Measurements from ENCODE around the gene SSTR4.
"Not testable (repeated sequence)": the region's sequence is repeated elsewhere in the genome, so short reads cannot be mapped to it uniquely, and the experiment has no call there.

Gene SSTR4, protein sequence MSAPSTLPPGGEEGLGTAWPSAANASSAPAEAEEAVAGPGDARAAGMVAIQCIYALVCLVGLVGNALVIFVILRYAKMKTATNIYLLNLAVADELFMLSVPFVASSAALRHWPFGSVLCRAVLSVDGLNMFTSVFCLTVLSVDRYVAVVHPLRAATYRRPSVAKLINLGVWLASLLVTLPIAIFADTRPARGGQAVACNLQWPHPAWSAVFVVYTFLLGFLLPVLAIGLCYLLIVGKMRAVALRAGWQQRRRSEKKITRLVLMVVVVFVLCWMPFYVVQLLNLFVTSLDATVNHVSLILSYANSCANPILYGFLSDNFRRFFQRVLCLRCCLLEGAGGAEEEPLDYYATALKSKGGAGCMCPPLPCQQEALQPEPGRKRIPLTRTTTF

DNA sequence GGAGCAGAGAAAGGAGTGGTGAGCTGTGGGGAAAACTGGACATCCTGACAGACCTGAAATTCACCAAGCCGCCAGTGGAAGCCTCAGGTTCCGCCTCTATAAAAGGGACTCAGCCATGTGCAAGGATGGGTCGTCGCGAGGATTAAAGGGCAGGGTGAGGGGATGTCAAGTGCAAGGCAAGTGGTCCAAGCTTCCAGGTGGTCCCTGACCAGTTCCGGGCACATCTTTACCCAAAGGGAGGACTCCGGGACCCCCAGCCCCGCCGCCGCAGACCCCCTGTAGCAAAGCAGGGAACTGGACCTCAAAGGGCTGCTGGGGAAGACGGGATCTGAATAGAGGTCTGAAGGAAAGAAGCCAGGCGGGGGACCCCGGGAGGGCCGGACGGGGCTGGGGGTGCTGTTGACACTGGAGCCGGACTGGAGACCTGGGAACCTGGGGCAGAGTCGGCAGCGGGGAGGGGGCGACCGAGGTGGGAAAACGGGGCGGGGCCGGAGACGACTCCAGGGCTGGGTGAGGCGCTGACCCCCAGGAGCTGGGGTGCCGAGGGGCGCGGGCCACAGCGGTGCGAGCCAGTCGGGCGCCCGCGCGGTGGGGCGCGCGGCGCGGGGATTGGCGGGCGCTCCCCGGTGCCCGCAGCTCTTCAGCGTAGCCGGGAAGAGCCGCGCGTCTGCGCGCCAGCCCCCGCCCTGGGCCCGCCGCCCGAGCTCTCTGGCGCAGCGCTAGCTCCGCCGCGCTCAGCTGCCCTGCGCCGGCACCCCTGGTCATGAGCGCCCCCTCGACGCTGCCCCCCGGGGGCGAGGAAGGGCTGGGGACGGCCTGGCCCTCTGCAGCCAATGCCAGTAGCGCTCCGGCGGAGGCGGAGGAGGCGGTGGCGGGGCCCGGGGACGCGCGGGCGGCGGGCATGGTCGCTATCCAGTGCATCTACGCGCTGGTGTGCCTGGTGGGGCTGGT lies at the start of gene SSTR4:
Gene SSTR4, plus strand, starts transcription at position 592 of the 951 bp plus-strand sequence. Its CDS starts 172 bp downstream, at position 764.
- no peak for DNase-seq (ENCODE audit: low read depth in 2 of 2)

DNA sequence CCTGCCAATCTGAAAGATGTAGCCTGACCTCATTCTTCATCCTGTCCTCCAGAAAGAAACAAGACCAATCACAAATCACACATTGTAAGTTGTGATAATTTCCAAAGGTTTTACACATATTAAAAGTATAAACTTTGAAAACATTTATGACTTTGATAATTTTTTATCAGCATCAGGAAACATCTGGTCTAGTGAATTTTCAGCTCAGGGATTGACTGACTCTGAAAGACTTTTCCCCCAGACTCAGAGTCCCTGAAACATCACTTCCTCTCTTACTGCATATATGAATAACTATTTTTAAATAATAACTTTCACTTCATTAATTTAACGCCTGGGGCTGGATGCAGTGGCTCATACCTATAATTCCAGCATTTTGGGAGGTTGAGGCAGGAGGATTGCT lies 48.5 kb upstream of the SSTR4 start:
- no peak for DNase-seq (ENCODE audit: low read depth in 2 of 2)

DNA sequence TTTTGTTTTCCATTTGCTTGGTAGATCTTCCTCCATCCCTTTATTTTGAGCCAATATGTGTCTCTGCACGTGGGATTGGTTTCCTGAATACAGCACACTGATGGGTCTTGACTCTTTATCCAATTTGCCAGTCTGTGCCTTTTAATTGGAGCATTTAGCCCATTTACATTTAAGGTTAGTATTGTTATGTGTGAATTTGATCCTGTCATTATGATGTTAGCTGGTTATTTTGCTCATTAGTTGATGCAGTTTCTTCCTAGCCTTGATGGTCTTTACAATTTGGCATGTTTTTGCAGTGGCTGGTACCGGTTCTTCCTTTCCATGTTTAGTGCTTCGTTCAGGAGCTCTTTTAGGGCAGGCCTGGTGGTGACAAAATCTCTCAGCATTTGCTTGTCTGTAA lies 43.7 kb upstream of the SSTR4 start:
- not testable (repeated sequence) for DNase-seq (ENCODE audit: low read depth in 2 of 2)

DNA sequence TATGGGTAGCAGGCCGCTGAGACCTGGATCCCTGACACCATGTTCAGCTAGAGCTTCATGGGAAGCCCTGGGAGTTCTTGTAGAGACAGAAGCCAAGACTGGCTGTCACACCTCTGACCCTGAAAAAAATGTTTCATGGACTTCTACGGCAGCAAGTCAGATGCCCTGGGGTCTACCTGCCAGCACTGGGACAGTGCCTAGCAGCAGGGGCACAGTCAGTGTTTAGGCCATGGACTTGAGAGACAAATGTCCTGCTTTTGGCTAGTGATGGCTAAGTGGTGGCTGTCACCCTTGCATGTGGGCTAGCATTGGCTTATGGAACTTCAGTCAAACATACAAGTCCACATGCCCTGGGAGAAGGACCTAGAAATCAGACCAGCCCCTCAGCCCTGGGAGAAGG lies 41.3 kb upstream of the SSTR4 start:
- no peak for DNase-seq (ENCODE audit: low read depth in 2 of 2)

DNA sequence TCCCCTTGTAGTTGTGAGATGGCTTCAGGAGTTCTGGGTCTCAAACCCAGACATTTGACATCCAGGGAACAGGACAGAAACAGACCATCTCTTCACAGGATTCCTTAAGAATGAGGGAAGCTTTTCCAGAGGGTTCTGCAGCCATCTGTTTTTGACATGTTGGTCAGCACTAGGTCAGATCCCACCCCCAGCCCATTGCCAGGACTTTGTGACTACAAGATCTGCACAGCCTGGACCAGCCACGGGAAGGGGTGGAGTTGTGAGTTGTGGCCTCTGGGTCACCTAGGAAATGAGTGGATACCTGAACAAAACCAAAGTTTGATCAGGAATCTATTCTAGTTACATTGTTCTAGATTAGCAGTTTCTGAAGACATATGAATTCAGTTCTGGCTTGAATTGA lies 39.2 kb upstream of the SSTR4 start:
- DNase-seq (ENCODE audit: low read depth in 2 of 2), result no peak

DNA sequence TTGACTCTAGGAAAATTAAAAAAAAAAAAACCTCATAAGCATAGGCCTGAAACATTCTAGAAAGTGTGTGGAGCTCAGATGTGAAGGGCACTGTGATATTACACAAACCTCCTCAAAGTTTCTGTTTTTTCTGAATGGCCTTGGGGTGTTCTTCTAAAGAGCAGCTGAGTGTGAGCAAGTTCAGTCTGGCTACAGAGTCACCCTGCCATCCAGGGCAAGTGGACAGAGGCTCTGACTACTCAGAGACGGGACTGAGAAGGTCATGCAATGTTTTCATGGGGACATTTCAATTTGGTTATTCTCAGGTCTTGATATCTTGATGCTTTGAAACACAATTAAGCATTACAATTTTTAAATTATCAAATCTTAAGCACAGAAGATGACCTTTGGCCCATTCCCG lies 36.6 kb upstream of the SSTR4 start:
- no peak for DNase-seq (ENCODE audit: low read depth in 2 of 2)

DNA sequence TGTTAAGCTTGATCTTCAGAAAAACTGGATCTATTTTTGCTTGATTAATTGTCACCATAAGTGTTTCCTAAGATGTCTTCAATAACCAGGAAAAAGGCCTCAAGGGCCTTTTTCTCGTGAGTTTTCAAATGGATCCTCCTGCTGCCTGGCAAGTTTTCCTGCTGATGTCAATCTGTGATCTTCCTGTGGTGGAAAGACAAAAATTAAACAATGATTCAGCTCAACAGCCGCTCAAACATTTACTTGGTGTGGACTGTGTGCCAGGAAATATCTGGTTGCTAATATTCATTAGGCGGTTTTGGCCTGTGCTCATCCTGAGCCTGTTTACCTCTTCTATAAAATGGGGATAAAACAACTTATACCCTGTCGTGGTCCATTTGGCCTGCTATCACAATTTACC lies 35.4 kb upstream of the SSTR4 start:
- no peak for DNase-seq (ENCODE audit: low read depth in 2 of 2)

DNA sequence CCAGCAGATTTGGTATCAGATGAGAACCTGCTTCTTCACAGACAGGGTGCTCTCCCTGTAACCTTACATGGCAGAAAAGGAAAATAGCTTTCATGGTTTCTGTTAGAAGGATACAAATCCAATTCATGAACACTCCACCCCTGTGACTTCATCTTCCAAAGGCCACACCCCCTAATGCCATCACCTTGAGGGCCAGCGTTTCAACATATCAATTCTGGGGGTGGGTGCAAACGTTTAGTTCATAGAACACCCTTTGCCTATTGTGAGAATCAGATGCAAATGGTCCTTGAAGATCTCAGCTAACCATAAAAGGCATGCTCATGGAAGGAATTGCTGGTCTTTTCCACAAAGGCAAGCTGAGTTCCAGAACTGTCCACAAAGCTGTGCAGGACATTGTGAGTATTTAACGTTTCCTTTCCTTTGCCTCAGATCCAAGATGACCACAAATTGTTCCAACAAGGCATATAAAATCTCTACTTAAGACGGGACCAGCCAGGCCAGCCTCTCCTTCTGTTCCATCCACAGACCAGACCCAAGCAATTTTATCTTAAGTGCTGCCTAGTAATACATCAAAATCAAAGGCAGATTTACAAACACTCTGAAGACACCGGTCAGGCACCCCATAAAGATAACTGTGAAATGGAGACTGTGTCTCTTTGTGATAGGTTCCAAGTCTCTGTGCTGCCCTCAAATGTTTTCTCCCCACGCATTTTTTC lies 34.7 kb upstream of the SSTR4 start:
- no peak for DNase-seq (ENCODE audit: low read depth in 2 of 2)

DNA sequence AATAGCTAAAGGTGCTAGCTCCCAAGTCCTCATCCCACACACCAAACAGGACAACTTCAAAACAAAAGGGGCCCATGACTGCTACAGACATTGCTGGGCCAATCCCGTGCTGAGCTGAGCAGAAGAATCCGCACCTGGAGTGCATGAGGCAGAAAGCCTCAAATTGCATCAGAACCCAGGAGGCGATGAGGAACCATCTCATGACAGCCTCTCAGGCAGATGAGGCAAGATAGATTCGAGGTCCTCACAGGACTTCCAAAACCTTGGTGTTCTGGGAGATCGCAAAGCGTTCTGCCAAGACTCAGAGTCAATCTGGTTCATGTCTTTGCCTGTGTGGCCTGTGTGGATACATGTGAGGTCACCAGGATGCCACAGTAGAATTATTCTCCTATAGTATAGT lies 32.8 kb upstream of the SSTR4 start:
- DNase-seq (ENCODE audit: low read depth in 2 of 2), result no peak

DNA sequence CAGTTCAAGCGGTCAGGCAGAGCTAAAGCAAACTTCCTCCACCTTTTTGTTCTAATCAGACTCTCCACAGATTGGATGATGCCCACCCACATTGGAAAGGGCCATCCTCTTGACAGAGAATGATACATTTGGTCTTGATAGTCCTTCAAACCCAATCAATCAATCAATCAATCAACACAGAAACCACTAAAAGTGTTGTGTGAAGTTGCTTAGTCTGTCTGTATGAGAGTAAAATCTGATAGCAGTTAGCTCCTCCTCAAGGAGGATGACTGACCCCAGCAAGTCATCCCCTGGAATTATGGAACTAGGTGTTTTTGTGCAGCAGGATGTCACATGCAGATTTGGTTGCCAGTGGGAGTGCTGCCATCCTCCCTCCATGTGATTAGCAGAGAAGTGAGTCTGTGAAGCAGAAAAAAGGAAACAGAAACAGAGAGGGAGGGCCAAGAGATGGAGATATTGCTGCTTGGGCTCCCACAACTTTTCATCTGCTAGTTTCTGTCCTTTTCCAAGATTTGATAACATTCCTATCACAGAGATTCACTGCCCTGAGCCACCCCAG lies 32.0 kb upstream of the SSTR4 start:
- no peak for DNase-seq (ENCODE audit: low read depth in 2 of 2)

DNA sequence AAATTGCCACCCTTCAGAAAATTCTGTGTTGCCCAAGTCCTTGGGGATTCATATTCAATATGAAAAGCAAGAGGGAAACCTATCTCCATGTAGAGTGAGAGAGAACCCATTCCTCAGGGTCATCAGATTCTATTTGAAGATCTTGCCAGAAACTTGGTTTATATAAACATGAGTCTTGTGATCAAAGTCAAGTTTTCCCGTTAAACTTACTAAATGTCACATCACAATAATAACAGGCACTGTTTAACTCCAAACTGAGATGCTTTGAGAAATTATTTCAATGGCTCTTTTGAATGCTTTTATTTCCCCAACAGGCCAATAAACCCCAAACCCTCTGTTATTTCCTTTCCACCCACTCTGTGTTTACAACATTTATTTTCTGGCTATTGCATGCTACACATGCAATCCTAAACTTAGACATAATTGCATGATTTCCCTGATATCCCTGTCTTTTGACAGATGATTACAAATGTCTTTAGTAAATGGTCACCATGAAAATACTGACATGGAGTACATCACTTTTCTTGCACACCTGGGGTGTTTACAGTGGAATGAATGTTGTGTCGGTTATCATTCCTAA lies 31.1 kb upstream of the SSTR4 start:
- no peak for DNase-seq (ENCODE audit: low read depth in 2 of 2)

DNA sequence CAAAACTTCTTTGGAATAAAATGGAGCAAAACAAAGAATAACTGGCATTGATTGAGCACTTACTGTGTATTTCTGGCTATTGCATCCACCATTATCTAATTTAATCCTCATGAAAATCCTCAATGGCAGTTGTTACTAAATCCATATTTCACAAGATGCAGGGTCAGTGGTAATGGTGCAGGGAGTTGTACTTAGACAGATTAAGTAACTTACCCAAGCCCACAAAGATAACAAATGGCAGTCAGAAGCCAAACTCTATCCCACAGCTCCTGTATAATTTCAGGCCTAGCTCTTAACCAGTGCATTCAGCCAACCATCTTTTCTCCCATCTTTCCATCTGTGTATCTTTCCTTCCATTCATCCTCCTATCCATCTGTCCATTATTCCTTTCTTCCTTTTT lies 29.3 kb upstream of the SSTR4 start:
- DNase-seq (ENCODE audit: low read depth in 2 of 2), result no peak

DNA sequence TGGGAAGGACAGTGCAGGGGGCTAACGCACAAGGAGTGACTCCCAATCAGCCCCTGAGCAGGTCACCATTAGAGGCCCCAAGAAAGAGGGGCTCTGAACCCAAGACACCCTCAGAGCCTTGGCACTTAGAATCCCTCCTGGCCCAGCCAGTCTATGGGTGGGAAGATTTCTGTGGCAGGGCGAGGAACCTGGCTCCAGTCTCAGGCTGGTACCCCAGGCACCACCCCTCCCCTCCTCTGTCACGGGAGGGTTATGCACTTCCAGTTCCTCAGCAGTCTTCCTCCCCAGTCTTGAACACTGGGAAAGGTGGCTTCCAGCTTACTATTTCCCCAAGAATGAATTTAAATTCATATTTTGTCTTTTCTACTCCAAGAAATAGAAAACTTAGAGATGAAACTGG lies 27.6 kb upstream of the SSTR4 start:
- no peak for DNase-seq (ENCODE audit: low read depth in 2 of 2)

DNA sequence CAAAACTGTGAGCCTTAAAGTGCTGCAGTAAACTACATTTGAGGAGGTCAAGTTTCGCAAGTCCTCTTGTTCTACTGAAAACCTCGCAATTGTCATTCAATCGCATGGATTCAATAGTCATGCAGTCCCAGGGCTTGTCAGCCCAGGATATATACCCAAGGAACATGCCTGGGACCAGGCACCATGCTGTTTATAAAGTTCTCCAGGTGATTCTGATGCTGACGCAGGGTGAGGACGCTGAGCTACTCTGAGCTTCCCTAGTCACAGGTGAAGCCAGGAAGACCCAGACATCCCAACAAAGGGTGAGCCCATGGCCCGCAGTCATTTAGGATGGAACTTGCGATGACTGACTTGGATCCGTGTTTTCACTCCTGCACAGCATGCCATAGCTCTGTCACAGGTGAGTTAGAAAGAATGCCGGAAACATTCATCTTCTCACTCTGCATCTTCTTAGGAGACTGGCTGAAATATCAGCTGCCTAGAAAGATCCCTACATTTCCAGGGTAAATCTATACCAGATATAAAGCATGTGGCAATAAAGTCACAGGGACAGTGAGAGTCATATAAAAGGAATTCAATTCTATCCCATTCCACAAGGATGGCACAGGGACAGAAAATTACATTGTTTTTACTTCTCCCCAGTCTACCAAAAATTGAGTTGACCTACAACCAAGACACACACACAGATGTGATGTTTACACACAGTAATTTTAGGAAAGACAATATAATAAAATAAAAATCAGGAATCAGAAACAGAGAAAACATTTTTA lies 27.0 kb upstream of the SSTR4 start:
- no peak for DNase-seq (ENCODE audit: low read depth in 2 of 2)

DNA sequence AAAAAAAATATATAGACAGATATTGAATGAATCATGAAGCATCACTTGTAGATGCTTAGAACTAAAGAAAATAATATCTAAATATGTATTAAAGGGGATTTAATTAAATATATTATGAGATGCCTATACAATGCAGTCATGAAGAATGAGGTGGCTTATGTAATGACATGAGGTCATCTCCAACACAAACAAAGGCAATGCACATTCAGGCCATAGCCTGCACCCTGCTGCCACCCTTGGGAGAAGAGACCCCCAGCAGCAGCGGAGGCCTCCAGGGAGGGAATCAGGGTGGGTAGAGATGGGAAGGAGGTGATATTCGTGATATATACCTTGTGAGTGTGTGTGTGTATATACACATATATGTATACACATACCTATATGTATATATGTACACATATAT lies 26.4 kb upstream of the SSTR4 start:
- no peak for DNase-seq (ENCODE audit: low read depth in 2 of 2)

DNA sequence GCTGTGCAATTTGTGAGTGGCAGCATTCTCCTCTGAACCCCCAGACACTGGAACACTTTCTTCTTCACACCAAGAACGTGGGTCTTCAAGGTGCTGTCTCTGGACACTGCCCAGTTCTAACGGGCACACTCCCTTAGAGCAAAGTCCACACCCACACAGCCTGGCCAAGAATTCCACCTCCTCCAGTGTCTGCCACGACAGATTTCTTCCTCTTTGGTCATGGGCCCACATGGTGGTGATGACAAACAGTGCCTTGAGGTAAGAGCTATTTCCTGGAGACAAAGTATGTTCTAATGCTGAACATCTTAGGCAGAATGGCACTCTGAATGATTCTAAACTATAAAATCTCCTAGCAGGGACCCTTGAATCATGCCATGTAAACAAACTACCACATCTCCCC lies 25.5 kb upstream of the SSTR4 start:
- DNase-seq (ENCODE audit: low read depth in 2 of 2), result no peak

DNA sequence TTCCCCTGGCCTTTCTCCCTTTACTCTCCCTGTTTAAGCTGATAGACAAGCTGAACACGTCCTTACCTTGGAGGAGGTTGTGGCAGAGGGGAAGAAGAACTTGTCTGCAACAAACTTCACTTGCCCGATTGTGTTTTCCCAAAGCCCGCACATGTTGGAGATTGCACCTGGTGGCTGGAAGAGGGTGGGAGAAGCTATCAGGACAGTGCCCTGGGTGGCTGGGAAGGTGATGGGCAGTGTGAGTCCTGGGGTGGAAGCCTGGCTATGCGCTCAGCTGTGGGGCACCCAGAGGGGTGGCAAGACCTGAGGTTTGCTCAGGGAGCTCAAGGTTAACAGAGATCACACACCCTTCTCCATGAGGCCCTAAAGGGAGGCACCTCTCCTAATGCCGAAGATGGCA lies 25.0 kb upstream of the SSTR4 start:
- DNase-seq (ENCODE audit: low read depth in 2 of 2), result no peak

DNA sequence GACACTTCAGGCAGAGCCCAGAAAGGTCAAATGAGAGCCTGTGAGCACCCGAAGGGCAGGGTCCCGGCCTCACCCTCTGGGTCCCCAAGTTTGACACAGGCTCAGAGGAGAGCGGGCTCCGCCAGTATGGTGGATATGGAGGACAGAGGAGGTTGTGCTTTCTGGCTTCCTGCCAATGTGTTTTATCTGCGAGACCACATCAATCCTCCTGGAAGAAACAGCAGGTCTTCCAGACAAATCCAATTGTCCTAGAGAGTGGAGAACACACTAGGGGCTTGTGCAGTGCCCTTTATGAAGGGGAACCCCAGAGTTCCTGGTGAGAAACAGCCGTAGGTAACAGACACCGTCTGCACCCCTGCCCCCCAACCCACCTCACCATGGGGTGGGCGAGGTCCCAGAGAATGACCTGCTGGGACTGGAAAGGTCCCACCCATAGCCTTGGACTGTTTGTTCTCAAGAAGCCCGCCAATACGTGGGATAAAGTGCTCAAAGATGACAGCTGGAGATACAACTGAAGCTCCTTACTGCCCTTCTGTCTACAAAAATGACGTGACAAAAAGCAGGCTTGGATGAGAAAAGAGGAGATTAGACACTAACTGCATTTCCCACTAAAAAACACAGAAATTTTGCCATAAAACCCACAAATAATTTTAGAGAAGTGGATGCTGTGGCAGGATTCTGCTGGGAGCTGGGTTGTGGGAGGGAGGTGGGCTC lies 23.9 kb upstream of the SSTR4 start:
- no peak for DNase-seq (ENCODE audit: low read depth in 2 of 2)

DNA sequence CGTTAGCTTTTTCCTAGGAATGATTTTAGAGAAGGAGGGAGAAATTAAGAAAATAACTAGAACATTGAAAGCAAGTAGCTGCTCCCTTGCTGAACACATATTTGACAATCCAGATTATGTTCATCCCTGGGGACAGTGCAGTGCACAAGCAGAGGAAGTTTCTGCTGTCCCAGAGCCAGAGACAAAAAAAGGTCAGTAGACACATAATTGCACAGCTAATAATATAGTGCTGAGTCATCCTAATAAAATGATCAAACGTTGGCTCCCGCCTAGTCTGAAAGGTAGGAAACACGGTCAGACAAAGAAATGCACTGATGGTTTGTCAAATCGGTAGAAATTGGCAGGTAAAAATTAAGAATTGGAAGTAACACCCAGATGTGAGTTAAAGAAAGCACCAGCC lies 21.7 kb upstream of the SSTR4 start:
- DNase-seq (ENCODE audit: low read depth in 2 of 2), result no peak

DNA sequence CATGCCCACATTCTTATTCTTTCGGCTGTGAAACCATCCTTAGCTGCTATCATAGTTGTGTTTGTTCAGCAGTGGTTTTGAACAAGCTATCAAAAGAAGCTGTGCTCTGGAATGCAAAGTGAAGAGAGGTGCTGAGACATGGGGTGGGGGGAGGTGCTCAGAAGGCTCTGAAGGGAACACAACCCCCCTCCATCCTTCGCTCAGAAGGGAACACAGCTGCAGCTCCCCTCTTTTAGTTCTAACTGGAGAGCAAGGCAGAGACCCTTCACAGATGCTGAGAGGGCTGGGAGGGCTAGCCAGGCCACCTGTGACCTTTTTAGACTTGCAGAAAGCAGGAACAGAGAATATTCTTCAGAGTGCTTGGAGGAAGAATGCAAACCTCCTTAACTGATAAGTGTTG lies 17.6 kb upstream of the SSTR4 start:
- no peak for DNase-seq (ENCODE audit: low read depth in 2 of 2)

All from stimulated activated CD4-positive, alpha-beta T cell treated with anti-CD3 and anti-CD28 coated beads, Interleukin-1b, Interleukin-23, amount 100 ng/mL, for 1 hour (primary cell).